Natural killer cell (primary cell): ENCODE data around the gene FAM184A. TPM values are rescaled to one million over a fixed set of nuclear protein-coding genes. Genes with fewer than 3 reads are reported as not detected.

Source experiments
- ATAC-seq, 3 donors: fragments of 150-1000 bp in 2 of 3; fragments of 200-7000 bp in 1 of 3; cut with Tn5 transposase; 1 replicate in 1 of 3; 2 replicates in 2 of 3; pipeline ENCODE4 v1.10.0; 2021; ENCODE audit warnings: mild to moderate bottlenecking in 2 of 3, moderate library complexity in 2 of 3
- DNase-seq, 2 donors: peaks; one replicate each; pipeline versions ENCODE4 v3.0.0 to v3.0.0-alpha.2; 2013 to 2021; ENCODE audit warnings: mixed read lengths in 1 of 2
- H3K27ac ChIP-seq: one replicate; pipeline ENCODE4 v1.5.1; 2013; ENCODE audit warnings: mild to moderate bottlenecking, low read length
- H3K27me3 ChIP-seq: one replicate; pipeline ENCODE4 v1.6.1; 2013; ENCODE audit warnings: low read length; ENCODE audit not compliant: control insufficient read depth, insufficient read depth
- H3K36me3 ChIP-seq: one replicate; pipeline ENCODE4 v1.6.1; 2013; ENCODE audit warnings: low read length; ENCODE audit not compliant: control insufficient read depth, insufficient read depth
- H3K4me1 ChIP-seq: one replicate; pipeline ENCODE4 v1.6.1; 2013; ENCODE audit warnings: low read length; ENCODE audit not compliant: control insufficient read depth, insufficient read depth
- H3K4me3 ChIP-seq: one replicate; pipeline ENCODE4 v1.5.1; 2013; ENCODE audit warnings: low read length
- H3K9me3 ChIP-seq: one replicate; pipeline ENCODE4 v1.6.1; 2013; ENCODE audit warnings: low read length; ENCODE audit not compliant: control insufficient read depth, insufficient read depth
- H3K27ac Mint-ChIP-seq, 2 donors: one replicate each; pipeline ENCODE4 v1.8.0; 2022; ENCODE audit warnings: mild to moderate bottlenecking in 2 of 2, mixed read lengths in 2 of 2, moderate library complexity in 1 of 2
- H3K27me3 Mint-ChIP-seq, 2 donors: one replicate each; pipeline ENCODE4 v1.8.0; 2022; ENCODE audit warnings: low read depth in 2 of 2, mixed read lengths in 2 of 2
- H3K36me3 Mint-ChIP-seq: one replicate; pipeline ENCODE4 v1.8.0; 2022; ENCODE audit warnings: mixed read lengths
- H3K4me1 Mint-ChIP-seq, 2 donors: one replicate each; pipeline ENCODE4 v1.8.0; 2022; ENCODE audit warnings: mixed read lengths in 2 of 2
- H3K4me3 Mint-ChIP-seq: one replicate; pipeline ENCODE4 v1.8.0; 2022; ENCODE audit warnings: mild to moderate bottlenecking, moderate library complexity, mixed read lengths
- H3K9me3 Mint-ChIP-seq, 2 donors: one replicate each; pipeline ENCODE4 v1.8.0; 2022; ENCODE audit warnings: mixed read lengths in 2 of 2
- CTCF ChIP-seq: fragments of 200-600 bp; IDR thresholded peaks from one replicate; pipeline ENCODE4 v1.8.0; 2022; ENCODE audit warnings: antibody characterized with exemption
- WGBS: methylation state at CpG from one replicate; pipeline ENCODE4 v1.1.7; 2013; ENCODE audit warnings: missing lambda C conversion rate; ENCODE audit not compliant: insufficient coverage; 5-methylcytosine and 5-hydroxymethylcytosine counted together
- intact Hi-C: fragments of 100-400 bp; cut with micrococcal nuclease; formaldehyde crosslinking; loops from one replicate; pipeline ENCODE4 v1.14.2; 2022
- total RNA-seq, 4 donors: library from RNA; stranded (reverse); fragments of 120-200 nt in 1 of 4; gene quantifications; one replicate each; pipeline versions ENCODE4 v1.2.3 to v1.2.4, GENCODE V29; 2013 to 2022

FAM184A gene
- total RNA-seq, 3 donors from 2014 or later (not counting 1 experiment from before 2014, with no cell fraction given) = 0.09 to 0.40 (median 0.20) TPM

- Histone ChIP-seq H3K36me3 (no peaks in the 10 kb centered on the region), H3K4me3 (no peak overlapping the region), H3K9me3 (no peaks in the 10 kb centered on the region), H3K27me3 (peaks cover 4% of the 10 kb centered on the region), H3K27ac (no peak overlapping the region), H3K4me1 (no peaks in the 10 kb centered on the region)
- no peaks in the 10 kb centered on the region for H3K9me3 Mint-ChIP-seq
- 100% methylated on average over 1 of the region's 2 CpGs for WGBS
- no peak overlapping the region for H3K27ac Mint-ChIP-seq
- intact Hi-C loops = no loop called here
- DNase-seq (no peak), ATAC-seq (no peak)
- no peaks in the 10 kb centered on the region for H3K36me3 Mint-ChIP-seq
- H3K27me3 Mint-ChIP-seq = peaks cover 21 to 22% of the 10 kb centered on the region in 2 donors
- no peak overlapping the region for H3K4me3 Mint-ChIP-seq
- H3K4me1 Mint-ChIP-seq = no peaks in the 10 kb centered on the region
- no peak for TF ChIP-seq CTCF
Measured at GRCh38 chr6:119071576-119071975, 6.9 kb downstream of the FAM184A start.

DNA sequence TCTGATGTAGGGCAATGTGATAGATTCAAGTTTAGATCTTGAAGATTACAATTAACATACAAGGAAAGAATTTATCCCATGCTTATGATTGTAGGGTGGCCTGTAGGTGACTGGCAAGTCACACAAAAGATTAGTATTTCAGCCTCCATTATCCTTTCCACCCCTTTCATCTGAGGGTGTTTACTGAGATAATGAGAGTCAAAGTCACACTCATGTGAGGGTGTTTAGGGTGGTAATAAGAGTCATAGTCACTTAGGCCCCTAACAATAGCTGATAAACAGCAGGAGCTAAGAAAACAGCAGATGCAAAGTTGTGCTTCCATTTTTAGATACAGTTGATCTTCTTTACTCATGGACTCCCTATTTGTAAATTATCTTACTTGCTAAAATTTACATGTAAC lies 11.4 kb downstream of the FAM184A start:
- no peaks in the 10 kb centered on the region for H3K27me3 Mint-ChIP-seq
- Histone ChIP-seq H3K27ac (no peak overlapping the region), H3K4me1 (no peaks in the 10 kb centered on the region), H3K9me3 (no peaks in the 10 kb centered on the region), H3K4me3 (no peak overlapping the region), H3K27me3 (peaks cover 2% of the 10 kb centered on the region), H3K36me3 (no peaks in the 10 kb centered on the region)
- no peak overlapping the region for H3K27ac Mint-ChIP-seq
- ATAC-seq (no peak), DNase-seq (no peak)
- no peaks in the 10 kb centered on the region for H3K9me3 Mint-ChIP-seq
- no peaks in the 10 kb centered on the region for H3K36me3 Mint-ChIP-seq
- intact Hi-C loops = no loop called here
- TF ChIP-seq CTCF = no peak
- no peak overlapping the region for H3K4me3 Mint-ChIP-seq
- no peaks in the 10 kb centered on the region for H3K4me1 Mint-ChIP-seq

DNA sequence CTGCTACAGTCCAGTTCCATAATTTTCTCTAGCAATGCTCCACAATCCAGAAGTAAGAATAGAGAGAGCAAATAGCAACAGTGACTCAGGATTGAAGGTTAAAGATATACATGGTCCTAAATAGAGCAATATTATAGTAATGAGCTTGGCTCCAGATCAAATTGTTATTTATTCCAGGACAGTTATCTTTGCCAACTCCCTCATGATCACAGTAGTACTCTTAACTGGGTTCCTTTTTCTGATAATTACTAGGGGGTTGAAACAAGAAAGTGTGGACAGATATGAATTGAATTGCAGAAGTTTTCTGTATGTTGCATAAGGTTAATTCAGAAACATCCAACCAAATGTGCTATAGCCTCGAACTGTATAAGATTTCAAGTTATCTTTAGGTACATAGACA lies 11.9 kb downstream of the FAM184A start:
- WGBS = no CpG with 5 or more reads among the region's 1 CpG
- Mint-ChIP-seq H3K27ac (no peak overlapping the region), H3K27me3 (no peaks in the 10 kb centered on the region), H3K9me3 (no peaks in the 10 kb centered on the region), H3K4me1 (no peaks in the 10 kb centered on the region), H3K36me3 (no peaks in the 10 kb centered on the region), H3K4me3 (no peak overlapping the region)
- Histone ChIP-seq H3K27me3 (peaks cover 2% of the 10 kb centered on the region), H3K36me3 (no peaks in the 10 kb centered on the region), H3K9me3 (no peaks in the 10 kb centered on the region), H3K4me1 (no peaks in the 10 kb centered on the region), H3K4me3 (no peak overlapping the region), H3K27ac (no peak overlapping the region)
- DNase-seq (no peak), ATAC-seq (no peak)
- intact Hi-C loops = no loop called here
- TF ChIP-seq CTCF = no peak

- Histone ChIP-seq H3K4me1 (no peaks in the 10 kb centered on the region), H3K4me3 (no peak overlapping the region), H3K27me3 (no peaks in the 10 kb centered on the region), H3K27ac (no peak overlapping the region), H3K36me3 (no peaks in the 10 kb centered on the region), H3K9me3 (no peaks in the 10 kb centered on the region)
- Mint-ChIP-seq H3K27me3 (peaks cover under 1 to 3% of the 10 kb centered on the region in 2 donors), H3K36me3 (no peaks in the 10 kb centered on the region), H3K4me3 (no peak overlapping the region), H3K9me3 (no peaks in the 10 kb centered on the region), H3K4me1 (no peaks in the 10 kb centered on the region), H3K27ac (no peak overlapping the region)
- DNase-seq (no peak), ATAC-seq (no peak)
- no peak for TF ChIP-seq CTCF
- intact Hi-C loops = no loop called here
- 93% methylated on average over 2 of the region's 2 CpGs for WGBS
Measured at GRCh38 chr6:119065955-119066354, 12.5 kb downstream of the FAM184A start.
